GM18508 (cell line): ENCODE data around the gene ALG2.
"Not testable (repeated sequence)": the region's sequence is repeated elsewhere in the genome, so short reads cannot be mapped to it uniquely, and the experiment has no call there.

Experiments used
- ATAC-seq: cut with Tn5 transposase; IDR thresholded peaks from one replicate; pipeline ENCODE4 v1.9.1; 2021; ENCODE audit warnings: moderate number of reproducible peaks; ENCODE audit not compliant: insufficient read depth, unreplicated experiment

The ALG2 gene

GRCh38 chr9:99197124-99197630, 24.6 kb downstream of the ALG2 start:
- no peak for ATAC-seq

DNA sequence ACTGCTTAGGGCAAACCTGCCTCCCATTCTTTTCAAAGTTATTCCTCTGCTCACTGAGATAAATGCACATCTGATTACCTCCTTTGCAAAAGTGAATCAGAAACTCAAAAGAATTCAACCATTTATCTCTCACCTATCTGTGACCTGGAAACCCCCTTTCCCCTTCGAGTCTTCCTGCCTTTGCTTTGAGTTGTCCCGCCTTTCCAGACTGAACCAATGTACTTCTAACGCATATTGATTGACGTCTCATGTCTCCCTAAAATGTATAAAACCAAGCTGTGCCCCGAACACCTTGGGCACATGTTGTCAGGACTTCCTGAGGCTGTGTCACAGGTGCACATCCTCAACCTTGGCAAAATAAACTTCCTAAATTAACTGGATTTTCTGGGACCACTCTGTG, 25.3 kb downstream of the ALG2 start:
- ATAC-seq, result not testable (repeated sequence)

GRCh38 chr9:99193466-99193821, 28.3 kb downstream of the ALG2 start:
- ATAC-seq, result no peak

DNA sequence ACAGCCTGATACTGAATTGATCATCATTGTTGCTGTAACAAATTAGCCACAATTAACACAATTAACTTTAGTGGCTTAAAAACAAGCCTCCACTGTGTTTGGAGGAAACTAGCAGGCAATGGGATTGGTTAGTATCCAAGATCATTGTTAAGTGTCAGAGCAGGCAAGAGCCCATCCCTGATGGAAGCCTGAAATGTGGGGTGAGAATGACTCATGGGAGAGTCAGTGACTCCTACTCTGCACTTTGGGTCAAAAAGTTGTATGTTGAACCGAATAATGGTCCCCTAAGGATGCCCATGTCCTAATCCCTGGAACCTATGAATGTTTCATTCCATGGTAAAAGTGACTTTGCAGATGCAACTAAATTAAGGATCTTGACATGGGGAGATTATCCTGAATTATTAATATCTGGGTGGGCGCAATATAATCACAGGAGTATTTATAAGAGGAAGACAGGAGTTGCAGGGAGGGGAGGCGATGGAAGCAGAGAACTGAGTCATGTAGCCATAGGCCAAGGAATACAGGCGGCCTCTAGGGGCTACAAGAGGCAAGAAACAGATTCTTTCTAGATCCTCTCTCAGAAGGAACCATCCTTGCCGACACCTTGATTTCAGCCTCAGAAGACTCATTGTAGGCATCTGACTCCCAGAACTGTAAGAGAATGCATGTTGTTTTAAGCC, 28.8 kb downstream of the ALG2 start:
- ATAC-seq, result no peak

DNA sequence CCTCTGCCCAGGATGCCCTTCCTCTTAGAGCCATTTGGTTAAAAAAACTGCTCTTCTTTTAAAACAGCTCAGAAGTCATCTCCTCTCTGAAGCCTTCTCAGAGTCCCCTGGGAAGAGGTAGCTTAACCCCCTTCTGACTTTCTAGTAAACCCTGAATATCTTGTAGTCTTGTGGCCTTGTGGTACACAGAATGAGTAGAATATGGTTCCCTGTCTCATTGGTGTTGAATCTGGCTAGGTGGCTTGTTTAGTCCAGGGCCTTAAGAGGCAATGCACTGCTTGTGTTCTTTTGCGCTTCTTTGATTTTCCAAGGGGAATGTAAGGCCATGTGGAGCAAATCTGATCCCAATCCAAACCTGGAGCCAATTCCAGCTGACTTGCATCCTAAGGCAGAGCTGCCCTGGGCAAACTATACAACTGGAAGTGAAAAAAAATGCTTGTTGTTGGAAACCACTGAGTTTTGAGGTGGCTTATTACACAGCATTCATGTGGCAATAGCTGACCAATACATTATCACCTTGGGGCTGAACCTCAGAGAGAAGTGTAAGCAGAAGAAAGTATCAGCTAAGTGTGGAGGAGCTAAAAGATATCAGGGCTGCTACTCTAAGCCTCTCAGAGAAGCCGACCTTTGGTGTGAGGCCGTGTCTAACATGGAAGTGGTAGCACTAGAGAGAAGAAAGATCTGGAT, 31.0 kb downstream of the ALG2 start:
- ATAC-seq, result no peak

GRCh38 chr9:99189887-99190596, 31.7 kb downstream of the ALG2 start:
- ATAC-seq, result no peak

DNA sequence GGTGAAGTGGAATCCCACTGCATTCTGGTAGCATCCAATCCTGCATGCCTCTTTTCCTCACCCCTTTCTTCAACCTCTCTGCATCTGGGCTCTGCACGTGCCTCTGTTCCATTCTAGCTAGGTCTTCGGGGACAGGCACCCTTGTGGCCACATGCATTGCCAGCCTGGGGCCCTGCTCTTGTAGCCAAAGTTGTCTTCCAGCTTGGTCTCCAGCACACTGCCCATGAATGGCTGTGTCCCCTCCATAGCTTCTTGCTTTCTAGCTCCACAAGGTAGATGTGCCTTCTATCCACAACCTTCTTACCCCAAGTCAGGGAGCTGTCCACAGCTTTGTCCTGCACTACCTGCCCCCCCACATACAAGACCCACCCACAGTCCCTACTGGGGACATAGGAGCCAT, 32.6 kb downstream of the ALG2 start:
- ATAC-seq, result no peak

DNA sequence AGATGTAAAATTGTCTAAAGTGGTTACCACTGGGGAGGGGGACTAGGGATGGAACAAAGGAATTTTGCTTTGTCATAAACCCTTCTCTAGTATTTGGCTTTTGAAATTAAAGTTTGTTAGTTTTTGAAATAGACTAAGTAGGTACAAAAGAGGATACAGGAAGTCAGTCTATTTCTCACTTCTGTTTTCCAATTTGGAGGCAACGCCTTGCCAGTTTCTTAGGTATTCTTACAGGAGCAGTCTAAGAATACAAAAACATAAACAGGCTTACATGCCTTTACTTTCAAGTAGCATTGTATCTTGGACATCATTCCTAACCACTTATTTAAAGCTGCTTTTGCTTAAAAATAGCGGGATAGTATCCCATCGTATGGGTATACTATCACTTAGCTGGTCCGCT, 34.4 kb downstream of the ALG2 start:
- ATAC-seq, result no peak

GRCh38 chr9:99185934-99186333, 35.8 kb downstream of the ALG2 start:
- ATAC-seq, result no peak

GRCh38 chr9:99185348-99185632, 36.5 kb downstream of the ALG2 start:
- ATAC-seq, result no peak

DNA sequence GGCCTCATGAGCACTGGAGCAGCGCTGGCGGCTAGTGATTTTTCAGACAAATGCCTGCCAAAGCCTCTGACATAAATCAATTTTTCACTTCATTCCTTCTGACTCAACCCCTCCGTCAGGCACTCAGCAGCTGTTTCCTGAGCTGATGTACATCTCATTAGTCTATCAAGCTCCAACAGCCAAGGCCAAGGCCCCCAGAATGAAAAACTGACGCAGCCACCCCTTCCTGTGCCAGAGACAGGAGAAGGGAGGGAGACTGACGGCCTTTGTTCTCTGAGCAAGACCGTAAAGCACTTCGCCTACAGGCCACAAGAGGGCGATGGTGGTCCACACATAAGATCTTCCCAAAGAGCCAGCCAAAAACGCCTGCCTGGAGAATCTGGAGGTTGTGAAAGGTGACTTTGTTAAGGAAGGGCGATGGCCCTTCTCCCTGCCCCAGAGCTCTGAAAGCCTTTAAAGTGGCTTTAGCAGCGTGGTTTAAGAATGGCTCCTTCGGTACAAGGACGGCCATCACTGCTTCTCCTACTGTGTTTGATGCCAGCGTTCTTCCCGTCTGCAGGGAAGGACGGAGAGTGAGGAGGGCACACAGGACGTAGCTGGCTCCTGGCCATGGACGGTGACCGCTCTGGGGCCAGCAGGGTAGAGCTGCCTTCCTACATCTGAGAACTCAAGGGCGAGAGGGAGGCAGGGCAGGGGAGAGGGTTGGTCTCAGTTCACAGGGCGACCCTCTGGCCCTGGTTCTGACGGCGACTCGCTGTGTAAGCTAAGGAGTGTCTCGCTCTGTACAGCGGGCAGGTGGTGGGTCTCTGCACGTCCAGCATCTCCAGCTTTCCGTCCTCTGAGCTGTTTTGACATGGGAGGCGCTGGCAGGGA, 37.0 kb downstream of the ALG2 start:
- peak; percentile 32 for ATAC-seq

DNA sequence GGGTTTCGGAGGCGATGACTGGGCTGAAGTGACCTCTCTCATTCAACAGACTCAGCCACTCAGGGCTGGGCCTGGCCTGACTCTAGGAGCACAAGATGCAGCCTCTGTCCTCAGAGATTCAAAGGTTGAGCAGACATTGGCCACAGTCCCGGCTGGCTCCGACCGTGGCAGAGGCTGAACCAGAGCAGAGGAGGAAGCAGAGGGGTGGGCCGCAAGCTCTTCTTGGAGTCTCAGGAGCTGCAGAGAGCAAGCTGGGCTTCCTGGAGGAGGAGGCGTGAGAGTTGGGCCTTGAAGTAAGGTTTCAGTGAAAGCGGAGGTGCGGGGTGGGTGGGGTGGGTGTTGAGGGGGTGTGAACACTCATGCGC, 37.6 kb downstream of the ALG2 start:
- no peak for ATAC-seq

- ATAC-seq, result no peak
Measured at GRCh38 chr9:99183616-99184015, 38.1 kb downstream of the ALG2 start.

- no peak for ATAC-seq
Measured at GRCh38 chr9:99182356-99182755, 39.4 kb downstream of the ALG2 start.

GRCh38 chr9:99181621-99182020, 40.1 kb downstream of the ALG2 start:
- peak; percentile 46 for ATAC-seq

DNA sequence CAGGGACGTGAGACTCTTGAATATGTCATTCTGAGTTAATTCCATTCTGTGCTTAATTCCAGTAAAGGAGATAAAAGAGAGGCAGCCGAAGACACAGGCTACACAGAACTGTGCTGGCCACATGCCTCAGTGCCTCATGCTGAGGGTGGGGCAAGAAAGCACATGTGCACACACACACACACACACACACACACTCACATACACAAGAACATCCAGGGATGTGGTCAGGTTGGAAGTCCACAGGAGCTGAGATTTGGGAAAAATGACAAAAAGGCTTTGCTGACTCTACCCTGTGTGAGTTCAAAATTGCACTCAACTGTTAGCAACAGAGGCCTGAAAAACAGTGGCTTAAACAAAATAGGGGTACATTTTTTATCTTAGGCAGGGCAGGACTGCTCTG, 40.5 kb downstream of the ALG2 start:
- ATAC-seq, result no peak

DNA sequence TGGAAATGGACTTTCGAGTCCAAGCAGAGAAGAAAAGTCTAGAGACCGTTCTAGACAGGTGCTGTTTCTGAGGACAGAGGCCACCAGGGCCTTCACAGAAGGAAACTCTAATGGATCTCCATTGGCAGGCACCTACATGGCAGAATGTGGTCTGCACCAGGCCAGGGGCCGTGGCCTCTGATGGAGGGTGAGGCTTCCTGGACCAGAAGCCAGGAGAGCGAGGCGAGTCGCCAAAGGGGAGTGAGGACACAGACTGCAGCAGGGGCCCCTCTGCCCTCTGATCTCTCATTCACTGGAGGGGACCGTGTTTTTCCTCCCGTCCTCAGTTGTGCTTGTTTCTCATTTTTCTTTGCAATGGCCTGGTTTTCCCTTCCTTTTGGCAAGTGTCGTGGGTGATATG, 41.1 kb downstream of the ALG2 start:
- ATAC-seq, result no peak

DNA sequence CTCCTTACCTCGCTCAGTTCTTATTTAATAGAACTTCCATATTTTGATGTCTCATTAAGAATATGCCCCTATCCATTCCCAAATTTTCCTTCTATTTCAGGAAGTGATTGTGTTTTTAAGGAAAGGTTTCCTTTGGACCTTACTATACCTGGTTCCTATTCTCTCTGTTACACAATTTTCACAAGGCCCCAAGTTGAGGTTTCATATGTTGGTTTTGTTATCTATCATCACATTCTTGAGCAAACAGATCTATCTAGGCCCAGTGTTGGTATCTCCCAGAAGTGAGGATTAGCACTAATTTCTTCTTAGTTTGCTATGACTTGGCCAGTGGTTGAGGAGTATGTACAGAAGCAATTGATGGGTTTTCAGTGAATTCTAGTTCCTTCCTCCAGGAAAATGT, 41.5 kb downstream of the ALG2 start:
- ATAC-seq, result no peak

- ATAC-seq, result no peak
Measured at GRCh38 chr9:99178912-99179872, 42.5 kb downstream of the ALG2 start.
